Measurements from ENCODE around the gene COL9A3.

DNA sequence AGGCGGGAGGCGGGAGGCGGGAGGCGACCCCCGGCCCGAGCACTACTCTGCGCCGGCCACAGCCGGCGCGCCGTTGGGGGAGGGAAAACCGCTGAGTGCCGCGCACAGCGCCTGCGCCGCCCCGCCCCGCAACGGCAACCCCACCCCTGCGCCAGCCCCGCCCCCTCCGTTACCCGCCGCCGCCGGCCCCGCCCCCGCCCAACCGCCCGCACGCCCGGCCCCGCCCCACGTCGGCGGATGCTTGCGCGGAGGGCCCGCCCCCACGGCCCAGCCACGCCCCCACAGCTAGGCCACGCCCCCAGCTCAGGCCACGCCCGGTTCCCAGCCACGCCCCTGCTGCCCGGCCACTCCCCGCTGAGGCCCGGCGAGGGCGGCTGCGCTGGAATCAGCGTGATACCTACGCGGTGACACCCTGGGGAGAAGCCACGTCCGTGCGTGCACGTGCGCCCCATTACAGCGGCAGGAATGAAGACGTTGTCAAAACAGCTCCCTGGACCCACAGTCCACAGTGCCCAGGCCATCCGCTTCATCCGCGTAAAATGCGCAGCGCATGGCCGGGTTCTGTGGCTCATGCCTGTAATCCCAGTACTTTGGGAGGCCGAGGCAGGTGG is 45.0 kb downstream of the COL9A3 start, which contains the start of gene TCFL5:
- TF ChIP-seq, protein P1, sequence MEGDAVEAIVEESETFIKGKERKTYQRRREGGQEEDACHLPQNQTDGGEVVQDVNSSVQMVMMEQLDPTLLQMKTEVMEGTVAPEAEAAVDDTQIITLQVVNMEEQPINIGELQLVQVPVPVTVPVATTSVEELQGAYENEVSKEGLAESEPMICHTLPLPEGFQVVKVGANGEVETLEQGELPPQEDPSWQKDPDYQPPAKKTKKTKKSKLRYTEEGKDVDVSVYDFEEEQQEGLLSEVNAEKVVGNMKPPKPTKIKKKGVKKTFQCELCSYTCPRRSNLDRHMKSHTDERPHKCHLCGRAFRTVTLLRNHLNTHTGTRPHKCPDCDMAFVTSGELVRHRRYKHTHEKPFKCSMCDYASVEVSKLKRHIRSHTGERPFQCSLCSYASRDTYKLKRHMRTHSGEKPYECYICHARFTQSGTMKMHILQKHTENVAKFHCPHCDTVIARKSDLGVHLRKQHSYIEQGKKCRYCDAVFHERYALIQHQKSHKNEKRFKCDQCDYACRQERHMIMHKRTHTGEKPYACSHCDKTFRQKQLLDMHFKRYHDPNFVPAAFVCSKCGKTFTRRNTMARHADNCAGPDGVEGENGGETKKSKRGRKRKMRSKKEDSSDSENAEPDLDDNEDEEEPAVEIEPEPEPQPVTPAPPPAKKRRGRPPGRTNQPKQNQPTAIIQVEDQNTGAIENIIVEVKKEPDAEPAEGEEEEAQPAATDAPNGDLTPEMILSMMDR (IDR thresholded peaks at IDR 0.05) = no peak
- no peak for TF ChIP-seq POLR2A (IDR thresholded peaks at IDR 0.05)
